ENCODE results near the gene RNF130.

RNF130 gene

GRCh38 chr5:180026320-180026719 is 45.2 kb downstream of the RNF130 start:
- H2BK12ac ChIP-seq (ENCODE audit: low read length): no peak overlapping the region
- no peak overlapping the region for H3K4me2 ChIP-seq (ENCODE audit: insufficient read depth, low read length, poor library complexity, severe bottlenecking)
- peaks cover 5% of the 10 kb centered on the region for H3K79me1 ChIP-seq (ENCODE audit: low read depth, low read length)
- H3K14ac ChIP-seq (ENCODE audit: low read length): no peak overlapping the region
- DNase-seq (ENCODE audit: low spot score): no peak
- no peak overlapping the region for H3K4me3 ChIP-seq (ENCODE audit: low read length in 2 of 2)
- no peak overlapping the region for H2AFZ ChIP-seq (ENCODE audit: low read length)
- H3K36me3 ChIP-seq (replicated peaks in 1 of 2; ENCODE audit: control insufficient read depth in 2 of 2, insufficient read depth in 2 of 2, low read length in 2 of 2): peaks cover 20 to 87% of the 10 kb centered on the region in 2 donors
- no peak overlapping the region for H3K27ac ChIP-seq (replicated peaks; ENCODE audit: low read length)
- H3K23ac ChIP-seq (ENCODE audit: low read depth, low read length, poor library complexity): no peak overlapping the region
- H2BK15ac ChIP-seq (ENCODE audit: low read length): no peak overlapping the region
- H3K9ac ChIP-seq (ENCODE audit: low read depth, low read length, poor library complexity): no peak overlapping the region
- no CpG with 5 or more reads among the region's 4 CpGs for WGBS, 2 donors (ENCODE audit: extremely low coverage in 2 of 2, insufficient read length in 2 of 2, insufficient replicate concordance in 1 of 2)
- H2BK5ac ChIP-seq (ENCODE audit: low read length): no peak overlapping the region
- no peak overlapping the region for H4K8ac ChIP-seq (ENCODE audit: low read depth, low read length)
- no peak overlapping the region for H3K4ac ChIP-seq (ENCODE audit: low read length)
- H4K91ac ChIP-seq (ENCODE audit: low read depth, low read length, poor library complexity): no peak overlapping the region
- H2AK5ac ChIP-seq (ENCODE audit: low read depth, low read length): no peak overlapping the region
- no peaks in the 10 kb centered on the region for H3K27me3 ChIP-seq (ENCODE audit: control insufficient read depth in 3 of 3, insufficient read depth in 3 of 3, low read depth in 1 of 3, low read length in 3 of 3)
- no peak overlapping the region for H2BK120ac ChIP-seq (ENCODE audit: low read depth, low read length)
- H3K9me3 ChIP-seq (replicated peaks in 1 of 2; ENCODE audit: control insufficient read depth in 2 of 2, insufficient read depth in 1 of 2, low read depth in 1 of 2, low read length in 2 of 2): peaks cover 4 to 26% of the 10 kb centered on the region in 2 donors
- peaks cover 13 to 23% of the 10 kb centered on the region in 2 donors for H3K4me1 ChIP-seq (ENCODE audit: control insufficient read depth in 2 of 2, insufficient read depth in 1 of 2, low read depth in 1 of 2, low read length in 2 of 2)
- no peak overlapping the region for H3K18ac ChIP-seq (ENCODE audit: low read length)

- H3K9me3 ChIP-seq (replicated peaks in 1 of 2; ENCODE audit: control insufficient read depth in 2 of 2, insufficient read depth in 1 of 2, low read depth in 1 of 2, low read length in 2 of 2): peaks cover 15 to 58% of the 10 kb centered on the region in 2 donors
- H3K36me3 ChIP-seq (replicated peaks in 1 of 2; ENCODE audit: control insufficient read depth in 2 of 2, insufficient read depth in 2 of 2, low read length in 2 of 2): peaks cover 26 to 94% of the 10 kb centered on the region in 2 donors
- H2BK120ac ChIP-seq (ENCODE audit: low read depth, low read length): no peak overlapping the region
- no CpG with 5 or more reads among the region's 12 CpGs for WGBS, 2 donors (ENCODE audit: extremely low coverage in 2 of 2, insufficient read length in 2 of 2, insufficient replicate concordance in 1 of 2)
- H3K9ac ChIP-seq (ENCODE audit: low read depth, low read length, poor library complexity): no peak overlapping the region
- H3K27ac ChIP-seq (replicated peaks; ENCODE audit: low read length): no peak overlapping the region
- H3K4me1 ChIP-seq (ENCODE audit: control insufficient read depth in 2 of 2, insufficient read depth in 1 of 2, low read depth in 1 of 2, low read length in 2 of 2): peaks cover 2 to 6% of the 10 kb centered on the region in 2 donors
- no peak overlapping the region for H3K4me3 ChIP-seq (ENCODE audit: low read length in 2 of 2)
- no peak for DNase-seq (ENCODE audit: low spot score)
- H3K79me1 ChIP-seq (ENCODE audit: low read depth, low read length): peaks cover 10% of the 10 kb centered on the region
- H3K14ac ChIP-seq (ENCODE audit: low read length): no peak overlapping the region
- H3K27me3 ChIP-seq (ENCODE audit: control insufficient read depth in 3 of 3, insufficient read depth in 3 of 3, low read depth in 1 of 3, low read length in 3 of 3): no peaks in the 10 kb centered on the region
- no peak overlapping the region for H3K4ac ChIP-seq (ENCODE audit: low read length)
- no peak overlapping the region for H2BK12ac ChIP-seq (ENCODE audit: low read length)
- H4K8ac ChIP-seq (ENCODE audit: low read depth, low read length): no peak overlapping the region
- H4K91ac ChIP-seq (ENCODE audit: low read depth, low read length, poor library complexity): no peak overlapping the region
- no peak overlapping the region for H3K23ac ChIP-seq (ENCODE audit: low read depth, low read length, poor library complexity)
- H2AK5ac ChIP-seq (ENCODE audit: low read depth, low read length): no peak overlapping the region
- no peak overlapping the region for H2AFZ ChIP-seq (ENCODE audit: low read length)
- H3K18ac ChIP-seq (ENCODE audit: low read length): no peak overlapping the region
- no peak overlapping the region for H3K4me2 ChIP-seq (ENCODE audit: insufficient read depth, low read length, poor library complexity, severe bottlenecking)
- no peak overlapping the region for H2BK5ac ChIP-seq (ENCODE audit: low read length)
- no peak overlapping the region for H2BK15ac ChIP-seq (ENCODE audit: low read length)
These were observed 49.7 kb downstream of the RNF130 start for GRCh38 chr5:180021900-180022299.

- H3K36me3 ChIP-seq (replicated peaks in 1 of 2; ENCODE audit: control insufficient read depth in 2 of 2, insufficient read depth in 2 of 2, low read length in 2 of 2): peaks cover 28 to 95% of the 10 kb centered on the region in 2 donors
- DNase-seq (ENCODE audit: low spot score): no peak
- no peak overlapping the region for H4K8ac ChIP-seq (ENCODE audit: low read depth, low read length)
- H2BK12ac ChIP-seq (ENCODE audit: low read length): no peak overlapping the region
- H2AK5ac ChIP-seq (ENCODE audit: low read depth, low read length): no peak overlapping the region
- H3K27ac ChIP-seq (replicated peaks; ENCODE audit: low read length): no peak overlapping the region
- H2BK5ac ChIP-seq (ENCODE audit: low read length): no peak overlapping the region
- no peak overlapping the region for H2BK120ac ChIP-seq (ENCODE audit: low read depth, low read length)
- H3K4ac ChIP-seq (ENCODE audit: low read length): no peak overlapping the region
- H3K23ac ChIP-seq (ENCODE audit: low read depth, low read length, poor library complexity): peak overlapping the region; percentile 46
- peaks cover 12% of the 10 kb centered on the region for H3K79me1 ChIP-seq (ENCODE audit: low read depth, low read length)
- H2AFZ ChIP-seq (ENCODE audit: low read length): no peak overlapping the region
- peaks cover 0 to 1% of the 10 kb centered on the region in 2 donors for H3K4me1 ChIP-seq (ENCODE audit: control insufficient read depth in 2 of 2, insufficient read depth in 1 of 2, low read depth in 1 of 2, low read length in 2 of 2)
- WGBS, 2 donors (ENCODE audit: extremely low coverage in 2 of 2, insufficient read length in 2 of 2, insufficient replicate concordance in 1 of 2): no CpG with 5 or more reads among the region's 15 CpGs
- peaks cover 15 to 66% of the 10 kb centered on the region in 2 donors for H3K9me3 ChIP-seq (replicated peaks in 1 of 2; ENCODE audit: control insufficient read depth in 2 of 2, insufficient read depth in 1 of 2, low read depth in 1 of 2, low read length in 2 of 2)
- no peak overlapping the region for H3K9ac ChIP-seq (ENCODE audit: low read depth, low read length, poor library complexity)
- no peak overlapping the region for H3K14ac ChIP-seq (ENCODE audit: low read length)
- no peaks in the 10 kb centered on the region for H3K27me3 ChIP-seq (ENCODE audit: control insufficient read depth in 3 of 3, insufficient read depth in 3 of 3, low read depth in 1 of 3, low read length in 3 of 3)
- no peak overlapping the region for H3K4me2 ChIP-seq (ENCODE audit: insufficient read depth, low read length, poor library complexity, severe bottlenecking)
- no peak overlapping the region for H3K18ac ChIP-seq (ENCODE audit: low read length)
- no peak overlapping the region for H4K91ac ChIP-seq (ENCODE audit: low read depth, low read length, poor library complexity)
- no peak overlapping the region for H3K4me3 ChIP-seq (ENCODE audit: low read length in 2 of 2)
- H2BK15ac ChIP-seq (ENCODE audit: low read length): no peak overlapping the region
These were observed 51.4 kb downstream of the RNF130 start for GRCh38 chr5:180020176-180020575.

GRCh38 chr5:180018347-180019060 is 53.1 kb downstream of the RNF130 start:
- H3K14ac ChIP-seq (ENCODE audit: low read length): no peak overlapping the region
- no peak overlapping the region for H3K4ac ChIP-seq (ENCODE audit: low read length)
- no peaks in the 10 kb centered on the region for H3K4me1 ChIP-seq (ENCODE audit: control insufficient read depth in 2 of 2, insufficient read depth in 1 of 2, low read depth in 1 of 2, low read length in 2 of 2)
- H3K9ac ChIP-seq (ENCODE audit: low read depth, low read length, poor library complexity): no peak overlapping the region
- DNase-seq (ENCODE audit: low spot score): no peak
- H2AFZ ChIP-seq (ENCODE audit: low read length): no peak overlapping the region
- H3K27me3 ChIP-seq (ENCODE audit: control insufficient read depth in 3 of 3, insufficient read depth in 3 of 3, low read depth in 1 of 3, low read length in 3 of 3): no peaks in the 10 kb centered on the region
- no peak overlapping the region for H3K18ac ChIP-seq (ENCODE audit: low read length)
- peaks cover 24 to 94% of the 10 kb centered on the region in 2 donors for H3K36me3 ChIP-seq (replicated peaks in 1 of 2; ENCODE audit: control insufficient read depth in 2 of 2, insufficient read depth in 2 of 2, low read length in 2 of 2)
- no peak overlapping the region for H3K4me3 ChIP-seq (ENCODE audit: low read length in 2 of 2)
- no peak overlapping the region for H3K27ac ChIP-seq (replicated peaks; ENCODE audit: low read length)
- H4K91ac ChIP-seq (ENCODE audit: low read depth, low read length, poor library complexity): no peak overlapping the region
- no peak overlapping the region for H2AK5ac ChIP-seq (ENCODE audit: low read depth, low read length)
- H2BK12ac ChIP-seq (ENCODE audit: low read length): no peak overlapping the region
- no peak overlapping the region for H3K4me2 ChIP-seq (ENCODE audit: insufficient read depth, low read length, poor library complexity, severe bottlenecking)
- H3K9me3 ChIP-seq (replicated peaks in 1 of 2; ENCODE audit: control insufficient read depth in 2 of 2, insufficient read depth in 1 of 2, low read depth in 1 of 2, low read length in 2 of 2): peaks cover 15 to 56% of the 10 kb centered on the region in 2 donors
- WGBS, 2 donors (ENCODE audit: extremely low coverage in 2 of 2, insufficient read length in 2 of 2, insufficient replicate concordance in 1 of 2): no CpG with 5 or more reads among the region's 5 CpGs
- H2BK5ac ChIP-seq (ENCODE audit: low read length): no peak overlapping the region
- H2BK120ac ChIP-seq (ENCODE audit: low read depth, low read length): no peak overlapping the region
- H3K79me1 ChIP-seq (ENCODE audit: low read depth, low read length): peaks cover 7% of the 10 kb centered on the region
- no peak overlapping the region for H2BK15ac ChIP-seq (ENCODE audit: low read length)
- H4K8ac ChIP-seq (ENCODE audit: low read depth, low read length): no peak overlapping the region
- H3K23ac ChIP-seq (ENCODE audit: low read depth, low read length, poor library complexity): no peak overlapping the region
